ENCODE measurements around the gene PRF1.

PRF1 gene

GRCh38 chr10:70586348-70586930 lies 16.1 kb downstream of the PRF1 start:
- no peak overlapping the region for H3K27ac ChIP-seq
- no peak for TF ChIP-seq CTCF (IDR thresholded peaks at IDR 0.05)
- no peaks in the 10 kb centered on the region for H3K9me3 ChIP-seq
- H3K4me3 ChIP-seq (ENCODE audit: low read depth in 1 of 2, low read length in 1 of 2): no peak overlapping the region
- H3K36me3 ChIP-seq: no peaks in the 10 kb centered on the region
- peaks cover 20% of the 10 kb centered on the region for H3K27me3 ChIP-seq
- no peaks in the 10 kb centered on the region for H3K4me1 ChIP-seq (ENCODE audit: control insufficient read depth in 1 of 2, insufficient read depth in 1 of 2, low read depth in 1 of 2, low read length in 1 of 2)

- Histone ChIP-seq H3K9me3 (no peaks in the 10 kb centered on the region), H3K4me3 (ENCODE audit: low read depth in 1 of 2, low read length in 1 of 2) (no peak overlapping the region), H3K27me3 (peaks cover 20% of the 10 kb centered on the region), H3K27ac (no peak overlapping the region), H3K4me1 (ENCODE audit: control insufficient read depth in 1 of 2, insufficient read depth in 1 of 2, low read depth in 1 of 2, low read length in 1 of 2) (no peaks in the 10 kb centered on the region), H3K36me3 (no peaks in the 10 kb centered on the region)
- no peak for TF ChIP-seq CTCF (IDR thresholded peaks at IDR 0.05)
These were observed 16.9 kb downstream of the PRF1 start for GRCh38 chr10:70585578-70586169.

- H3K4me3 ChIP-seq (ENCODE audit: low read depth in 1 of 2, low read length in 1 of 2): no peak overlapping the region
These were observed 17.5 kb downstream of the PRF1 start for GRCh38 chr10:70584909-70585544.

GRCh38 chr10:70584366-70584765 lies 18.2 kb downstream of the PRF1 start:
- H3K27ac ChIP-seq: no peak overlapping the region
- no peak overlapping the region for H3K4me3 ChIP-seq (ENCODE audit: low read depth in 1 of 2, low read length in 1 of 2)
- no peak for TF ChIP-seq CTCF (IDR thresholded peaks at IDR 0.05)
- no peaks in the 10 kb centered on the region for H3K9me3 ChIP-seq
- H3K36me3 ChIP-seq: no peaks in the 10 kb centered on the region
- no peaks in the 10 kb centered on the region for H3K4me1 ChIP-seq (ENCODE audit: control insufficient read depth in 1 of 2, insufficient read depth in 1 of 2, low read depth in 1 of 2, low read length in 1 of 2)
- peaks cover 18% of the 10 kb centered on the region for H3K27me3 ChIP-seq

More at GRCh38 chr10:70584909-70585544, 17.5 kb downstream of the PRF1 start:
- peaks cover 20% of the 10 kb centered on the region for H3K27me3 ChIP-seq
- TF ChIP-seq CTCF (IDR thresholded peaks at IDR 0.05): no peak
- H3K36me3 ChIP-seq: no peaks in the 10 kb centered on the region
- H3K27ac ChIP-seq: no peak overlapping the region
- H3K4me1 ChIP-seq (ENCODE audit: control insufficient read depth in 1 of 2, insufficient read depth in 1 of 2, low read depth in 1 of 2, low read length in 1 of 2): no peaks in the 10 kb centered on the region
- H3K9me3 ChIP-seq: no peaks in the 10 kb centered on the region

- no peaks in the 10 kb centered on the region for H3K9me3 ChIP-seq
- no peak overlapping the region for H3K4me3 ChIP-seq (ENCODE audit: low read depth in 1 of 2, low read length in 1 of 2)
- H3K27me3 ChIP-seq: peaks cover 11% of the 10 kb centered on the region
- no peak for TF ChIP-seq CTCF (IDR thresholded peaks at IDR 0.05)
- H3K36me3 ChIP-seq: no peaks in the 10 kb centered on the region
- no peaks in the 10 kb centered on the region for H3K4me1 ChIP-seq (ENCODE audit: control insufficient read depth in 1 of 2, insufficient read depth in 1 of 2, low read depth in 1 of 2, low read length in 1 of 2)
- H3K27ac ChIP-seq: no peak overlapping the region
These were observed 18.9 kb downstream of the PRF1 start for GRCh38 chr10:70583669-70584037.

Data from neutrophil (primary cell).